IMR-90 (cell line): ENCODE results near the gene HKDC1. TPM values are rescaled to one million over a fixed set of nuclear protein-coding genes. Genes with fewer than 3 reads are reported as not detected.
A peak's percentile ranks its signal among the peaks of the same experiment; 100 is the strongest.

Experiments used
- ATAC-seq: fragments of 200-7000 bp; cut with Tn5 transposase; 2 replicates; pipeline ENCODE4 v1.9.1; 2020; ENCODE audit warnings: low read depth, mild to moderate bottlenecking, moderate library complexity
- BruUV-seq: library from RNA; stranded (reverse); fragments of 400-500 nt; replicated peaks from 2 replicates; lab custom pipeline; 2021; lab: Mats Ljungman, UMichigan
- CTCF ChIA-PET: fragments of 300-600 bp; formaldehyde crosslinking; extraction: SDS; loops from one replicate; lab custom pipeline; 2021; ENCODE audit warnings: antibody characterized with exemption; lab: Yijun Ruan, JAX
- POLR2A ChIA-PET: fragments of 300-600 bp; sonication (Branson Sonifier 250); formaldehyde crosslinking; loops from one replicate; lab custom pipeline; 2022; ENCODE audit warnings: antibody characterized with exemption; ENCODE audit not compliant: unreplicated experiment; lab: Charles Lee
- DNase-seq: peaks from one replicate; pipeline ENCODE4 v3.0.0; 2013
- H2AFZ ChIP-seq: replicated peaks from 2 replicates; pipeline ENCODE3; 2013; ENCODE audit warnings: low read length, mild to moderate bottlenecking; ENCODE audit not compliant: poor library complexity
- H2AK5ac ChIP-seq: 2 replicates; pipeline ENCODE4 v1.6.1; 2013; ENCODE audit warnings: low read depth, low read length, inconsistent platforms
- H2AK9ac ChIP-seq: replicated peaks from 2 replicates; pipeline ENCODE3; 2013; ENCODE audit warnings: mild to moderate bottlenecking, low read depth, low read length, moderate library complexity; ENCODE audit not compliant: poor library complexity
- H2BK120ac ChIP-seq: 2 replicates; pipeline ENCODE4 v1.6.1; 2013; ENCODE audit warnings: low read depth, low read length, inconsistent platforms
- H2BK15ac ChIP-seq: 3 replicates; pipeline ENCODE4 v1.6.1; 2013; ENCODE audit warnings: low read depth, low read length, inconsistent platforms
- H2BK20ac ChIP-seq: 2 replicates; pipeline ENCODE4 v1.6.1; 2013; ENCODE audit warnings: low read depth, mild to moderate bottlenecking, inconsistent platforms, low read length, moderate library complexity
- H2BK5ac ChIP-seq: 2 replicates; pipeline ENCODE4 v1.6.1; 2013; ENCODE audit warnings: mild to moderate bottlenecking, low read depth, low read length, inconsistent platforms; ENCODE audit not compliant: poor library complexity, severe bottlenecking
- H3K14ac ChIP-seq: replicated peaks from 2 replicates; pipeline ENCODE4 v1.6.1; 2013; ENCODE audit warnings: low read depth, low read length, inconsistent platforms
- H3K18ac ChIP-seq: 2 replicates; pipeline ENCODE4 v1.6.1; 2013; ENCODE audit warnings: low read depth, low read length, control low read depth
- H3K23ac ChIP-seq: 2 replicates; pipeline ENCODE4 v1.6.1; 2013; ENCODE audit warnings: low read depth, low read length, inconsistent platforms
- H3K27ac ChIP-seq: 2 replicates; pipeline ENCODE4 v1.5.1; 2013; ENCODE audit warnings: mild to moderate bottlenecking, control low read depth, low read length; ENCODE audit not compliant: insufficient read depth
- H3K27me3 ChIP-seq: 2 replicates; pipeline ENCODE4 v1.6.1; 2013; ENCODE audit warnings: low read length; ENCODE audit not compliant: control insufficient read depth, insufficient read depth
- H3K36me3 ChIP-seq: 2 replicates; pipeline ENCODE4 v1.6.1; 2013; ENCODE audit warnings: low read length, mixed read lengths; ENCODE audit not compliant: control insufficient read depth, insufficient read depth
- H3K4ac ChIP-seq: 2 replicates; pipeline ENCODE4 v1.6.1; 2013; ENCODE audit warnings: low read depth, low read length, inconsistent platforms
- H3K4me1 ChIP-seq: 2 replicates; pipeline ENCODE4 v1.6.1; 2013; ENCODE audit warnings: low read length, mixed read lengths; ENCODE audit not compliant: control insufficient read depth, insufficient read depth
- H3K4me2 ChIP-seq: 2 replicates; pipeline ENCODE4 v1.6.1; 2013; ENCODE audit warnings: low read depth, mild to moderate bottlenecking, control low read depth, low read length, moderate library complexity
- H3K4me3 ChIP-seq: 2 replicates; pipeline ENCODE4 v1.5.1; 2013; ENCODE audit warnings: low read depth, mild to moderate bottlenecking, control low read depth, low read length, moderate library complexity; ENCODE audit not compliant: insufficient read depth
- H3K56ac ChIP-seq: 2 replicates; pipeline ENCODE4 v1.6.1; 2013; ENCODE audit warnings: low read length, inconsistent platforms; ENCODE audit not compliant: insufficient read depth; ENCODE audit errors: extremely low read depth
- H3K79me1 ChIP-seq, 2 experiments: 2 replicates each; pipeline ENCODE4 v1.6.1; 2013; ENCODE audit warnings: low read length in 2 of 2, inconsistent platforms in 1 of 2, low read depth in 1 of 2
- H3K9ac ChIP-seq: 2 replicates; pipeline ENCODE4 v1.6.1; 2013; ENCODE audit warnings: low read depth, low read length, control low read depth
- H3K9me1 ChIP-seq: 2 replicates; pipeline ENCODE4 v1.6.1; 2013; ENCODE audit warnings: low read length, inconsistent platforms; ENCODE audit not compliant: insufficient read depth
- H3K9me3 ChIP-seq: 2 replicates; pipeline ENCODE4 v1.6.1; 2013; ENCODE audit warnings: low read length; ENCODE audit not compliant: control insufficient read depth, insufficient read depth
- H4K20me1 ChIP-seq: 2 replicates; pipeline ENCODE4 v1.6.1; 2013; ENCODE audit warnings: low read length, inconsistent platforms; ENCODE audit not compliant: insufficient read depth
- H4K5ac ChIP-seq: 2 replicates; pipeline ENCODE4 v1.6.1; 2013; ENCODE audit warnings: mild to moderate bottlenecking, low read depth, low read length, control low read depth
- H4K8ac ChIP-seq, 2 experiments: 2 replicates each; pipeline ENCODE4 v1.6.1; 2013; ENCODE audit warnings: low read depth in 2 of 2, low read length in 2 of 2, control low read depth in 1 of 2, inconsistent platforms in 1 of 2
- H4K91ac ChIP-seq: 2 replicates; pipeline ENCODE4 v1.6.1; 2013; ENCODE audit warnings: low read depth, low read length, inconsistent platforms; ENCODE audit not compliant: insufficient read depth
- BHLHE40 ChIP-seq: fragments of 150-350 bp; IDR thresholded peaks from 2 replicates; pipeline ENCODE4 v1.6.1; 2016; ENCODE audit warnings: mild to moderate bottlenecking, low read depth, low read length
- CEBPB ChIP-seq: IDR thresholded peaks from 2 replicates; pipeline ENCODE4 v1.6.1; 2012; ENCODE audit warnings: low read depth, low read length, improper control_type of control experiment
- CHD1 ChIP-seq: IDR thresholded peaks from 2 replicates; pipeline ENCODE4 v1.6.1; 2012; ENCODE audit warnings: low read depth, low read length, improper control_type of control experiment
- FOS ChIP-seq: fragments of 150-350 bp; IDR thresholded peaks from 2 replicates; pipeline ENCODE4 v1.6.1; 2016; ENCODE audit warnings: low read depth, low read length
- MAFK ChIP-seq: IDR thresholded peaks from 2 replicates; pipeline ENCODE4 v1.6.1; 2012; ENCODE audit warnings: low read depth, low read length, improper control_type of control experiment
- MXI1 ChIP-seq: IDR thresholded peaks from 2 replicates; pipeline ENCODE4 v1.6.1; 2012; ENCODE audit warnings: low read depth, mild to moderate bottlenecking, low read length, moderate library complexity, borderline replicate concordance
- POLR2A ChIP-seq: IDR thresholded peaks from 2 replicates; pipeline ENCODE4 v1.6.1; 2012; ENCODE audit warnings: mild to moderate bottlenecking, low read depth, low read length
- WGBS, 2 experiments: methylation state at CpG; one replicate each; pipeline versions ENCODE4 v1.1.5 to v1.1.7; 2013; ENCODE audit warnings: missing lambda C conversion rate in 2 of 2; ENCODE audit not compliant: insufficient read length in 1 of 2; ENCODE audit errors: extremely low coverage in 2 of 2; 5-methylcytosine and 5-hydroxymethylcytosine counted together
- dilution Hi-C: fragments of 300-500 bp; cut with HindIII; formaldehyde crosslinking; loops from one replicate; pipeline ENCODE4 v1.14.3; 2018; ENCODE audit warnings: low sequenced_read_pairs; ENCODE audit not compliant: unreplicated experiment
- in situ Hi-C: fragments of 300-500 bp; cut with MboI; formaldehyde crosslinking; loops from 3 replicates; pipeline ENCODE4 v1.14.3; 2019; ENCODE audit warnings: low sequenced_read_pairs, inconsistent platforms, mixed read lengths
- intact Hi-C: fragments of 100-400 bp; cut with micrococcal nuclease; formaldehyde crosslinking; loops from 2 replicates; pipeline ENCODE4 v1.10.0; 2022
- polyA plus RNA-seq, 3 experiments: library from polyadenylated mRNA; depleted of rRNA; stranded (reverse); fragments of >200 nt; gene quantifications; 2 replicates each; pipeline ENCODE4 v1.2.3, GENCODE V29; 2012; ENCODE audit warnings: low replicate concordance in 1 of 3
- total RNA-seq: library from RNA; depleted of rRNA; stranded (reverse); fragments of >200 nt; gene quantifications from 2 replicates; pipeline ENCODE4 v1.2.3, GENCODE V29; 2012
- TF ChIP-seq, protein P1 (sequence below): conservative IDR thresholded peaks from 2 replicates; pipeline ENCODE4 v1.5.1; 2012; ENCODE audit warnings: mild to moderate bottlenecking, low read depth, low read length, improper control_type of control experiment

Gene HKDC1
- total and polyA plus RNA-seq, 2 of the 4 experiments (the other 2 are of a cell fraction) = under 0.01 to 0.03 TPM

DNA sequence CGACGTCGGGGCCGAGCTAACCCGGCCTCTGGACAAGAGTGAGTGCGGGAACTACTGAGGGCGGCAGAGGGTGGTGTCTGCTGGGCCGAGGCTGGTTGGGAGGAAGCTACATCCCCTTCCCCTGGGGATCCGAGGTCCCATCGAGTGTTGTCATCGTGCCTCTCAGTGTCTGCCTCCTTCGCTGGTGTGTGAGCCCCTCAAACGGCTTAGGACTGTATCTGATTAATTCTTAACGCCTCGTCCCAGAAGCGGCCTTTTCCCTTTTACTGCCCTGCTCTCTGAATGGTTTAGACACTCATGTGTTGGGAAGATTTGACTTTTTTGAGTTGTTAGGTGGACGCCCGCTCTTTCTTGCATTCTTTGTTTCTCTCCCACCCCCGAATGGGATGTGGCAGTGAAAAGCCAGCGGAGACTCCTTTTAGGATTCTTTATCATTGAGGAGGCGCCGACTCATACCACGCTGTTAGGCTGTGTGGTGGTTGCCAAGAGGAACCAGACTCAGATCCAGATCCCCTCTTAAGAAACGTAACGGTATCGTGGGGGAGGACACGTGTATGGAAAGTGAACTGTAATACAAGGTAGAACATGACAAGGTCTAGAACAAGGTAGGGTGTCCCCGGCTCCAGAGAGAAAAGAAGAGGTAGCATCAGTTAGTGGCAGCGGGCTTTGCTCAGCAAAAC lies 39.5 kb upstream of the HKDC1 start:
- H3K9me1 ChIP-seq = peaks cover 4% of the 10 kb centered on the region
- H2BK15ac ChIP-seq = no peak overlapping the region
- H4K20me1 ChIP-seq = no peaks in the 10 kb centered on the region
- no TSS peak for BruUV-seq
- peaks cover 5 to 35% of the 10 kb centered on the region in 2 experiments for H3K79me1 ChIP-seq
- H3K4me3 ChIP-seq = peak overlapping the region; percentile 76
- peak overlapping the region; percentile 98 for H2AFZ ChIP-seq
- peak; percentile 32 for DNase-seq
- H3K36me3 ChIP-seq = peaks cover 3% of the 10 kb centered on the region; the same call in 1 of the 2 replicates
- peak overlapping the region; percentile 97 for H2AK9ac ChIP-seq
- H3K56ac ChIP-seq = peak overlapping the region; percentile 57
- H2AK5ac ChIP-seq = peak overlapping the region; percentile 92
- H3K27ac ChIP-seq = peak overlapping the region; percentile 66
- H2BK20ac ChIP-seq = no peak overlapping the region
- no peaks in the 10 kb centered on the region for H3K9me3 ChIP-seq
- no peak overlapping the region for H3K18ac ChIP-seq
- H3K4ac ChIP-seq = peak overlapping the region; percentile 59; the same call in 1 of the 2 replicates
- H3K9ac ChIP-seq = peak overlapping the region; percentile 93
- 11% methylated on average over 5 of the region's 29 CpGs; no CpG with 5 or more reads in 1 of the 2 experiments for WGBS, 2 experiments
- peak overlapping the region; percentile 99 for H3K4me2 ChIP-seq
- H3K14ac ChIP-seq = 0 out of 2 replicates have a peak overlapping the region, but pooled peaks have one; percentile 0
- H4K5ac ChIP-seq = peak overlapping the region; percentile 49
- intact Hi-C loops = loop anchor here (1.0 kb wide), 1 partner anchor 176 kb away; no protein-coding TSS in a partner anchor
- dilution Hi-C loops = no loop called here
- ChIA-PET POLR2A (no interaction called here), CTCF (no interaction called here)
- no peak for ATAC-seq
- H3K27me3 ChIP-seq = no peaks in the 10 kb centered on the region
- no peak for TF ChIP-seq MAFK
- peak; percentile 59 for TF ChIP-seq POLR2A
- no peak for TF ChIP-seq FOS
- no peak for TF ChIP-seq CEBPB
- TF ChIP-seq BHLHE40 = no peak
- no peak for TF ChIP-seq CHD1
- TF ChIP-seq, protein P1, sequence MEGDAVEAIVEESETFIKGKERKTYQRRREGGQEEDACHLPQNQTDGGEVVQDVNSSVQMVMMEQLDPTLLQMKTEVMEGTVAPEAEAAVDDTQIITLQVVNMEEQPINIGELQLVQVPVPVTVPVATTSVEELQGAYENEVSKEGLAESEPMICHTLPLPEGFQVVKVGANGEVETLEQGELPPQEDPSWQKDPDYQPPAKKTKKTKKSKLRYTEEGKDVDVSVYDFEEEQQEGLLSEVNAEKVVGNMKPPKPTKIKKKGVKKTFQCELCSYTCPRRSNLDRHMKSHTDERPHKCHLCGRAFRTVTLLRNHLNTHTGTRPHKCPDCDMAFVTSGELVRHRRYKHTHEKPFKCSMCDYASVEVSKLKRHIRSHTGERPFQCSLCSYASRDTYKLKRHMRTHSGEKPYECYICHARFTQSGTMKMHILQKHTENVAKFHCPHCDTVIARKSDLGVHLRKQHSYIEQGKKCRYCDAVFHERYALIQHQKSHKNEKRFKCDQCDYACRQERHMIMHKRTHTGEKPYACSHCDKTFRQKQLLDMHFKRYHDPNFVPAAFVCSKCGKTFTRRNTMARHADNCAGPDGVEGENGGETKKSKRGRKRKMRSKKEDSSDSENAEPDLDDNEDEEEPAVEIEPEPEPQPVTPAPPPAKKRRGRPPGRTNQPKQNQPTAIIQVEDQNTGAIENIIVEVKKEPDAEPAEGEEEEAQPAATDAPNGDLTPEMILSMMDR = no peak
- peak; percentile 19; the same call in 1 of the 2 replicates for TF ChIP-seq MXI1
- H3K23ac ChIP-seq = peak overlapping the region; percentile 13; the same call in 1 of the 2 replicates
- in situ Hi-C loops = no loop called here
- H3K4me1 ChIP-seq = peaks cover 2% of the 10 kb centered on the region; the same call in 1 of the 2 replicates
- no peak overlapping the region for H2BK120ac ChIP-seq
- H4K8ac ChIP-seq = peak overlapping the region; percentile 37 to 86
- H4K91ac ChIP-seq = peak overlapping the region; percentile 18; the same call in 1 of the 2 replicates
- H2BK5ac ChIP-seq = peak overlapping the region; percentile 52
